ENCODE results near the gene ELP4.

DNA sequence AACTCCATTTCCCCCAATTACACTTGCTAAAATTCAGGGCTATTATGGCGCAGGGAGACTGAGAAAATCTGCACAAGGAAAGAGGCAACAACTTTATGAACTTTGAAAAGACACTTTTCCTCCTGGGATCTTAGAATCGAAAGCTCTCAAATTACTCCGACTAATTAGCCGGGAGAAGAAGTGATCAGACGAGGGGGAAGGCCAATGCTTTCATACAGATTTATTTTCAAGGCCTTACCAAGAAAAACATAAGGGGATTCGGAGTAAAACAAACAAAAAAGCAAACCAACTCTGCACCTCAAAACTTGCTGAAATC lies 299.9 kb downstream of the ELP4 start:
- no peak for TF ChIP-seq CTCF (IDR thresholded peaks at IDR 0.05; ENCODE audit: poor library complexity)
- TF ChIP-seq EZH2 (IDR thresholded peaks at IDR 0.05; ENCODE audit: borderline replicate concordance): no peak
- peak; percentile 20 for TF ChIP-seq EZH2phosphoT487 (IDR thresholded peaks at IDR 0.05; ENCODE audit: low read depth, severe bottlenecking, unreplicated experiment)
